K562 (cell line): ENCODE measurements around the gene MKNK2. TPM values are rescaled to one million over a fixed set of nuclear protein-coding genes. Genes with fewer than 3 reads are reported as not detected.

Experiments used
- AFF1 ChIP-seq, 2 experiments: fragments of 450-650 bp; IDR thresholded peaks; 2 replicates each; pipeline ENCODE4 v1.6.1; 2018; ENCODE audit warnings: mild to moderate bottlenecking in 2 of 2, low read depth in 1 of 2; ENCODE audit not compliant: partially characterized antibody in 2 of 2
- ARID1B ChIP-seq: fragments of 450-650 bp; IDR thresholded peaks from 2 replicates; pipeline ENCODE4 v1.6.1; 2016; ENCODE audit warnings: antibody characterized with exemption, mild to moderate bottlenecking, inconsistent platforms
- ATF6 ChIP-seq: sonication (generic); formaldehyde crosslinking; IDR thresholded peaks from 2 replicates; pipeline ENCODE4 v1.4.0; 2020; ENCODE audit warnings: mild to moderate bottlenecking, missing genetic modification reagents
- DDX20 ChIP-seq: fragments of 450-650 bp; IDR thresholded peaks from 2 replicates; pipeline ENCODE4 v1.6.1; 2016; ENCODE audit warnings: missing genetic modification characterization, low read depth, mild to moderate bottlenecking, missing compliant biosample characterization, moderate library complexity
- ELF2 ChIP-seq: fragments of 250-450 bp; sonication (Bioruptor Pico); IDR thresholded peaks from 2 replicates; pipeline ENCODE4 v1.5.0; 2021; ENCODE audit warnings: mild to moderate bottlenecking
- KLF13 ChIP-seq: fragments of 450-650 bp; IDR thresholded peaks from 2 replicates; pipeline ENCODE4 v1.6.1; 2016; ENCODE audit warnings: missing genetic modification characterization, low read depth, mild to moderate bottlenecking, missing compliant biosample characterization, moderate library complexity, borderline replicate concordance
- MAZ ChIP-seq, 2 experiments: fragments of 450-650 bp in 1 of 2; sonication (generic) in 1 of 2; formaldehyde crosslinking; IDR thresholded peaks in 1 of 2; conservative IDR thresholded peaks in 1 of 2; 2 replicates each; pipeline versions ENCODE4 v1.4.0 to v1.5.0; 2020; ENCODE audit warnings: mild to moderate bottlenecking in 1 of 2, missing genetic modification reagents in 1 of 2
- MBD1 ChIP-seq: fragments of 250-450 bp; sonication (Bioruptor Pico); IDR thresholded peaks from 2 replicates; pipeline ENCODE4 v1.8.0; 2022; ENCODE audit warnings: inconsistent platforms
- SMC3 ChIP-seq: conservative IDR thresholded peaks from 2 replicates; pipeline ENCODE4 v1.6.1; 2011; ENCODE audit warnings: low read depth, low read length, improper control_type of control experiment; ENCODE audit not compliant: insufficient read depth
- ZNF165 ChIP-seq: fragments of 250-450 bp; sonication (Bioruptor Pico); IDR thresholded peaks from 2 replicates; pipeline ENCODE4 v1.4.0; 2020; ENCODE audit warnings: borderline replicate concordance
- polyA plus RNA-seq, 8 experiments: library from polyadenylated mRNA; depleted of rRNA in 4 of 8; stranded (reverse) in 5 of 8; unstranded in 3 of 8; fragments of >200 nt; fragmentation: Nextera tagmentation in 2 of 8; fragmentation: Illumina TruSeq in 1 of 8; extraction: Ambion mirVana in 2 of 8; extraction: Trizol in 1 of 8; gene quantifications; 2 replicates each; pipeline versions ENCODE4 v1.2.1 to v1.2.3, GENCODE V29; 2011 to 2014; ENCODE audit warnings: inconsistent platforms in 1 of 8, missing spikeins in 1 of 8
- total RNA-seq, 7 experiments: library from RNA; depleted of rRNA in 6 of 7; stranded (reverse); fragments of >200 nt in 6 of 7; fragmentation: Illumina TruSeq in 2 of 7; extraction: Trizol in 2 of 7; gene quantifications; 2 replicates each; pipeline versions ENCODE4 v1.2.1 to v1.2.3, GENCODE V29; 2011 to 2021; ENCODE audit warnings: low replicate concordance in 1 of 7

Gene MKNK2
- total and polyA plus RNA-seq, 9 of the 15 experiments (the other 6 are each of a cell fraction or from before 2014, with no cell fraction given), result 5.1 to 191 (median 51.9) TPM

- no peak for TF ChIP-seq AFF1 (IDR thresholded peaks at IDR 0.05; ENCODE audit: low read depth in 1 of 2, partially characterized antibody in 2 of 2)
- 0 out of 2 replicates have a peak, but pooled peaks have one; percentile 45 for TF ChIP-seq KLF13 (tag)
- TF ChIP-seq ELF2 (CRISPR knock-in tag), result no peak
- no peak for TF ChIP-seq DDX20
- no peak for TF ChIP-seq SMC3
- TF ChIP-seq MAZ (CRISPR knock-in tag; conservative IDR thresholded peaks at IDR 0.05 in 1 of 2, IDR thresholded peaks at IDR 0.05 in 1 of 2), result peak in 1 of 2 experiments; percentile 76; a peak in 2 of 4 replicates
- TF ChIP-seq ZNF165 (CRISPR knock-in tag), result no peak
- peak; percentile 38; the same call in 1 of the 2 replicates for TF ChIP-seq ARID1B
- TF ChIP-seq ATF6 (CRISPR knock-in tag), result no peak
- no peak for TF ChIP-seq MBD1 (CRISPR knock-in tag)
Observed at GRCh38 chr19:2034729-2035589, 16.1 kb downstream of the MKNK2 start (continued).
